ENCODE results near the gene IQCE. TPM values are rescaled to one million over a fixed set of nuclear protein-coding genes. Genes with fewer than 3 reads are reported as not detected.

Gene IQCE
- total and polyA plus RNA-seq, 2 donors (not counting 1 experiment from before 2014, with no cell fraction given): 5.3 to 8.3 TPM

GRCh38 chr7:2571409-2571808 lies 12.6 kb downstream of the IQCE start:
- Histone ChIP-seq H3K4me2 (ENCODE audit: extremely low read depth, insufficient read depth, low read length) (no peak overlapping the region), H3K27me3 (ENCODE audit: control insufficient read depth, insufficient read depth, low read length) (no peaks in the 10 kb centered on the region), H3K27ac (ENCODE audit: insufficient read depth, low read length) (no peak overlapping the region), H2AFZ (ENCODE audit: low read length) (no peak overlapping the region), H3K36me3 (ENCODE audit: control insufficient read depth, insufficient read depth, low read length) (peaks cover 2% of the 10 kb centered on the region), H4K20me1 (ENCODE audit: control insufficient read depth, extremely low read depth, insufficient read depth, low read length) (no peaks in the 10 kb centered on the region), H3K79me2 (ENCODE audit: control insufficient read depth, insufficient read depth, low read length) (no peaks in the 10 kb centered on the region), H3K4me1 (ENCODE audit: control insufficient read depth, extremely low read depth, insufficient read depth, low read length) (peaks cover 5% of the 10 kb centered on the region), H3K9me3 (ENCODE audit: control insufficient read depth, insufficient read depth, low read depth, low read length) (no peaks in the 10 kb centered on the region), H3K9ac (ENCODE audit: insufficient read depth, low read length) (no peak overlapping the region), H3K4me3 (replicated peaks in 1 of 4; ENCODE audit: control extremely low read depth in 1 of 4, insufficient read depth in 1 of 4, low read depth in 3 of 4, low read length in 4 of 4) (no peak overlapping the region)
- TF ChIP-seq, protein P1, sequence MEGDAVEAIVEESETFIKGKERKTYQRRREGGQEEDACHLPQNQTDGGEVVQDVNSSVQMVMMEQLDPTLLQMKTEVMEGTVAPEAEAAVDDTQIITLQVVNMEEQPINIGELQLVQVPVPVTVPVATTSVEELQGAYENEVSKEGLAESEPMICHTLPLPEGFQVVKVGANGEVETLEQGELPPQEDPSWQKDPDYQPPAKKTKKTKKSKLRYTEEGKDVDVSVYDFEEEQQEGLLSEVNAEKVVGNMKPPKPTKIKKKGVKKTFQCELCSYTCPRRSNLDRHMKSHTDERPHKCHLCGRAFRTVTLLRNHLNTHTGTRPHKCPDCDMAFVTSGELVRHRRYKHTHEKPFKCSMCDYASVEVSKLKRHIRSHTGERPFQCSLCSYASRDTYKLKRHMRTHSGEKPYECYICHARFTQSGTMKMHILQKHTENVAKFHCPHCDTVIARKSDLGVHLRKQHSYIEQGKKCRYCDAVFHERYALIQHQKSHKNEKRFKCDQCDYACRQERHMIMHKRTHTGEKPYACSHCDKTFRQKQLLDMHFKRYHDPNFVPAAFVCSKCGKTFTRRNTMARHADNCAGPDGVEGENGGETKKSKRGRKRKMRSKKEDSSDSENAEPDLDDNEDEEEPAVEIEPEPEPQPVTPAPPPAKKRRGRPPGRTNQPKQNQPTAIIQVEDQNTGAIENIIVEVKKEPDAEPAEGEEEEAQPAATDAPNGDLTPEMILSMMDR (conservative IDR thresholded peaks at IDR 0.05 in 1 of 2, IDR thresholded peaks at IDR 0.05 in 1 of 2; ENCODE audit: low read depth in 1 of 2, low read length in 2 of 2): no peak
- no peak for TF ChIP-seq EZH2 (IDR thresholded peaks at IDR 0.05; ENCODE audit: low read length, missing control alignments)
- DNase-seq (ENCODE audit: low read depth in 2 of 2): no peak

DNA sequence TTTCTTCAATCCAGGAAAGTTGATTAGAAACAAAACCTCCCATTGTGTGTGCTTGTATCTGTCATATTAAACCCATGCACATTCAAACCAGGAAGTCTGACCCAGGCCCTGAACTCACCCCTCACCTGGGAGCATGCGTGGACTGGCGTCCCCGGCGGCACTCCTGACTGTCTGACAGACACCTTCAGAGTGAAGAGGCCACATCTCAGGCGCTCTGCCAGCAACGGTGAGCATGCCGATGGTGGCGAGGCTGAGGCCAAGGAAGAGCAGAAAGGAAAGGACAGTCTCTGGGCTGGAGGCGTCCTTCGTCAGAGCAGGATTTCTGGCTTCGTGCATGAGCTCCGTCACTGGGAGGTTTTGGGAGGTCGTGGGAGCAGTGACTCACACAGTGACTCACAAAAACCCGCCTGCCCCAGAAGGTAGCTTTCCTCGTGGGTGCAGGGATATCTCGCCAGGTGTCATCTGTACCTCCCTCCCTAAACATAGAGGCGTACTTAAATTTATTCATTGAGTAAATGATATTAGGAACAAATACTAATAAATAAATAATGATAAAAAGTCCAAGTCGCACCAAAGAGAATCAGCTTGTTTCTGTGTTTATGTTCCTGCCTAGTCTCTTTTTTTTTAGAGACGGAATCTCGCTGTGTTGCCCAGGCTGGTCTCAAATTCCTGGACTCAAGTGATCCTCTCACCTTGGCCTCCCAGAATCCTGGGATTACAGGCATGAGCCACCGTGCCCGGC lies 13.5 kb downstream of the IQCE start:
- H3K9me3 ChIP-seq (ENCODE audit: control insufficient read depth, insufficient read depth, low read depth, low read length): no peaks in the 10 kb centered on the region
- DNase-seq (ENCODE audit: low read depth in 2 of 2): peak; percentile 57 to 81
- H3K36me3 ChIP-seq (ENCODE audit: control insufficient read depth, insufficient read depth, low read length): peaks cover 2% of the 10 kb centered on the region
- H3K9ac ChIP-seq (ENCODE audit: insufficient read depth, low read length): no peak overlapping the region
- TF ChIP-seq, protein P1 (conservative IDR thresholded peaks at IDR 0.05 in 1 of 2, IDR thresholded peaks at IDR 0.05 in 1 of 2; ENCODE audit: low read depth in 1 of 2, low read length in 2 of 2): no peak
- TF ChIP-seq EZH2 (IDR thresholded peaks at IDR 0.05; ENCODE audit: low read length, missing control alignments): no peak
- H3K4me2 ChIP-seq (ENCODE audit: extremely low read depth, insufficient read depth, low read length): no peak overlapping the region
- peaks cover 2% of the 10 kb centered on the region for H3K4me1 ChIP-seq (ENCODE audit: control insufficient read depth, extremely low read depth, insufficient read depth, low read length)
- no peak overlapping the region for H3K4me3 ChIP-seq (replicated peaks in 1 of 4; ENCODE audit: control extremely low read depth in 1 of 4, insufficient read depth in 1 of 4, low read depth in 3 of 4, low read length in 4 of 4)
- no peak overlapping the region for H2AFZ ChIP-seq (ENCODE audit: low read length)
- no peaks in the 10 kb centered on the region for H3K79me2 ChIP-seq (ENCODE audit: control insufficient read depth, insufficient read depth, low read length)
- no peaks in the 10 kb centered on the region for H3K27me3 ChIP-seq (ENCODE audit: control insufficient read depth, insufficient read depth, low read length)
- no peak overlapping the region for H3K27ac ChIP-seq (ENCODE audit: insufficient read depth, low read length)
- H4K20me1 ChIP-seq (ENCODE audit: control insufficient read depth, extremely low read depth, insufficient read depth, low read length): no peaks in the 10 kb centered on the region

DNA sequence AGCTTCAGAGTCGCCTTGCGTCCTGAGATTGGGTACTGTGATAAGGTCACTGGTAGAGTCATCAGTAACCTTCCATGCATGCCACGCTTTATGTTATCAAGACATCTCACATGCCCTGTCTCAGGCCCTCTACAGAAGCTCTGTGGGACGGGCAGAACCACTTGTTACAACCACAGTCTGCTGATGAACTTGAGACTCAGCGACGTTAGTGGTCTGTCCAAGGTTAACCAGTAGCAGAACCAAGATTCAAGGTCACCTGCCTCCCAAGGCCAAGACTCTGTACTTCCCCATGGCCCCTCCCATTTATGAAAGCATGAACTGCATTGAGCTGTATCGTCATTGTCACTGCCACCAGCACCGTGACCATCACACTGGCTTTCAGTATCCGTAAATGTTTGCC lies 15.0 kb downstream of the IQCE start:
- Histone ChIP-seq H3K4me2 (ENCODE audit: extremely low read depth, insufficient read depth, low read length) (no peak overlapping the region), H3K9me3 (ENCODE audit: control insufficient read depth, insufficient read depth, low read depth, low read length) (no peaks in the 10 kb centered on the region), H3K9ac (ENCODE audit: insufficient read depth, low read length) (no peak overlapping the region), H3K27ac (ENCODE audit: insufficient read depth, low read length) (no peak overlapping the region), H3K27me3 (ENCODE audit: control insufficient read depth, insufficient read depth, low read length) (no peaks in the 10 kb centered on the region), H3K4me3 (replicated peaks in 1 of 4; ENCODE audit: control extremely low read depth in 1 of 4, insufficient read depth in 1 of 4, low read depth in 3 of 4, low read length in 4 of 4) (no peak overlapping the region), H2AFZ (ENCODE audit: low read length) (no peak overlapping the region), H3K36me3 (ENCODE audit: control insufficient read depth, insufficient read depth, low read length) (peaks cover 2% of the 10 kb centered on the region), H3K4me1 (ENCODE audit: control insufficient read depth, extremely low read depth, insufficient read depth, low read length) (peaks cover 2% of the 10 kb centered on the region), H4K20me1 (ENCODE audit: control insufficient read depth, extremely low read depth, insufficient read depth, low read length) (no peaks in the 10 kb centered on the region), H3K79me2 (ENCODE audit: control insufficient read depth, insufficient read depth, low read length) (no peaks in the 10 kb centered on the region)
- TF ChIP-seq, protein P1 (conservative IDR thresholded peaks at IDR 0.05 in 1 of 2, IDR thresholded peaks at IDR 0.05 in 1 of 2; ENCODE audit: low read depth in 1 of 2, low read length in 2 of 2): no peak
- TF ChIP-seq EZH2 (IDR thresholded peaks at IDR 0.05; ENCODE audit: low read length, missing control alignments): no peak
- no peak for DNase-seq (ENCODE audit: low read depth in 2 of 2)
